Suprapubic skin (tissue), 3 donors: Measurements from ENCODE around the gene KRTAP21-1.

Experiments used
- EP300 ChIP-seq: sonication (generic); formaldehyde crosslinking; IDR thresholded peaks from one replicate; pipeline ENCODE4 v1.6.1; 2017; ENCODE audit warnings: antibody characterized with exemption
- TF ChIP-seq, protein P1 (sequence below), 2 donors: fragments of 200-600 bp in 1 of 2; fragments of 450-650 bp in 1 of 2; sonication (generic) in 1 of 2; IDR thresholded peaks; one replicate each; pipeline ENCODE4 v1.5.1; 2016 to 2019; ENCODE audit warnings: antibody characterized with exemption in 2 of 2, mild to moderate bottlenecking in 1 of 2, moderate library complexity in 1 of 2

DNA sequence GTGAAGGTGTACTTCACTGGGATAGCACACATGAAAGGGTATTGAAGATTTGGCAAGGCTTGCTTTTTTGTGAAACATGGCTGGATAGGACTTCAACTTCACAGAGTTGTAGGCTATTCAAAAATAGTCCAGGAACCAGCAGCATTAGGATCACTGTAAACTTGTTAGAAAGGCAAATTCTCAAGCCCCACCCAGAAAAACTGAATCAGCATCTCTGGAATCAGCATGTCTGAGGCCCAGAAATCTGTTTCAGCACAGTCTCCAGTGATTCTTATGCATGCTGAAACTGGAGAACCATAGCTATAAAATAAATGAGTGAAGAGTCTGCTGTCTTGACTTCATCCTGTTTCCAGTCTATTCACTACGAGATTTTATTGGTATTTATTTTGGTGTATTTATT, 28.5 kb downstream of the KRTAP21-1 start:
- TF ChIP-seq, protein P1, sequence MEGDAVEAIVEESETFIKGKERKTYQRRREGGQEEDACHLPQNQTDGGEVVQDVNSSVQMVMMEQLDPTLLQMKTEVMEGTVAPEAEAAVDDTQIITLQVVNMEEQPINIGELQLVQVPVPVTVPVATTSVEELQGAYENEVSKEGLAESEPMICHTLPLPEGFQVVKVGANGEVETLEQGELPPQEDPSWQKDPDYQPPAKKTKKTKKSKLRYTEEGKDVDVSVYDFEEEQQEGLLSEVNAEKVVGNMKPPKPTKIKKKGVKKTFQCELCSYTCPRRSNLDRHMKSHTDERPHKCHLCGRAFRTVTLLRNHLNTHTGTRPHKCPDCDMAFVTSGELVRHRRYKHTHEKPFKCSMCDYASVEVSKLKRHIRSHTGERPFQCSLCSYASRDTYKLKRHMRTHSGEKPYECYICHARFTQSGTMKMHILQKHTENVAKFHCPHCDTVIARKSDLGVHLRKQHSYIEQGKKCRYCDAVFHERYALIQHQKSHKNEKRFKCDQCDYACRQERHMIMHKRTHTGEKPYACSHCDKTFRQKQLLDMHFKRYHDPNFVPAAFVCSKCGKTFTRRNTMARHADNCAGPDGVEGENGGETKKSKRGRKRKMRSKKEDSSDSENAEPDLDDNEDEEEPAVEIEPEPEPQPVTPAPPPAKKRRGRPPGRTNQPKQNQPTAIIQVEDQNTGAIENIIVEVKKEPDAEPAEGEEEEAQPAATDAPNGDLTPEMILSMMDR (IDR thresholded peaks at IDR 0.05): no peak
- TF ChIP-seq EP300: no peak
